NAMALWA (cell line): Measurements from ENCODE around the gene PRPF6.

Experiments
- DNase-seq: peaks from one replicate; pipeline ENCODE4 v3.0.0-alpha.2; 2015; ENCODE audit warnings: low spot score

PRPF6 gene

GRCh38 chr20:63945921-63946920 is 34.7 kb upstream of the PRPF6 start:
- DNase-seq = no peak

GRCh38 chr20:63946986-63947637 is 33.8 kb upstream of the PRPF6 start:
- no peak for DNase-seq

- no peak for DNase-seq
Observed at GRCh38 chr20:63947638-63948456, 33.1 kb upstream of the PRPF6 start.

GRCh38 chr20:63950701-63951397 is 30.1 kb upstream of the PRPF6 start:
- no peak for DNase-seq

- DNase-seq = no peak
Observed at GRCh38 chr20:63951398-63952209, 29.3 kb upstream of the PRPF6 start.

- no peak for DNase-seq
Observed at GRCh38 chr20:63952210-63952535, 28.8 kb upstream of the PRPF6 start.

GRCh38 chr20:63952769-63953168 is 28.2 kb upstream of the PRPF6 start:
- no peak for DNase-seq

GRCh38 chr20:63953764-63954429 is 27.0 kb upstream of the PRPF6 start:
- no peak for DNase-seq

GRCh38 chr20:63955281-63955826 is 25.6 kb upstream of the PRPF6 start:
- DNase-seq = no peak

- peak; percentile 89 for DNase-seq
Observed at GRCh38 chr20:63955827-63956663, 24.9 kb upstream of the PRPF6 start, which contains the start of gene UCKL1. Gene UCKL1 (minus strand): TSS chr20:63956416. CDS start chr20:63956372, 44 bp downstream.

GRCh38 chr20:63956664-63957003 is 24.3 kb upstream of the PRPF6 start:
- DNase-seq = no peak

- peak; percentile 82 for DNase-seq
Observed at GRCh38 chr20:63957004-63957689, 23.8 kb upstream of the PRPF6 start.

GRCh38 chr20:63957690-63958441 is 23.1 kb upstream of the PRPF6 start:
- DNase-seq = no peak

GRCh38 chr20:63958471-63958870 is 22.5 kb upstream of the PRPF6 start:
- no peak for DNase-seq

GRCh38 chr20:63958964-63959698 is 21.8 kb upstream of the PRPF6 start:
- DNase-seq = no peak

- DNase-seq = no peak
Observed at GRCh38 chr20:63959699-63960075, 21.2 kb upstream of the PRPF6 start.
